ENCODE measurements around the gene QRSL1.

The QRSL1 gene

GRCh38 chr6:106666282-106667021, 37.1 kb downstream of the QRSL1 start:
- H3K4me3 ChIP-seq (IDR thresholded peaks at IDR 0.05; ENCODE audit: insufficient read depth, low read depth, low read length) = no peak overlapping the region
- H3K79me2 ChIP-seq (ENCODE audit: insufficient read depth, low read depth) = no peaks in the 10 kb centered on the region
- H3K36me3 ChIP-seq (ENCODE audit: insufficient read depth) = no peaks in the 10 kb centered on the region
- H2AFZ ChIP-seq (ENCODE audit: low read depth) = no peak overlapping the region
- no peaks in the 10 kb centered on the region for H4K20me1 ChIP-seq (ENCODE audit: insufficient read depth)
- no peak overlapping the region for H3K27ac ChIP-seq
- H3K4me1 ChIP-seq (ENCODE audit: low read depth, poor library complexity, severe bottlenecking) = no peaks in the 10 kb centered on the region
- no peak overlapping the region for H3K9ac ChIP-seq
- H3K27me3 ChIP-seq (ENCODE audit: insufficient read depth, low read depth) = no peaks in the 10 kb centered on the region
- TF ChIP-seq CTCF (conservative IDR thresholded peaks at IDR 0.05; ENCODE audit: low read depth, low read length) = no peak
- H3K4me2 ChIP-seq = no peak overlapping the region

- Histone ChIP-seq H3K4me2 (no peak overlapping the region), H3K36me3 (ENCODE audit: insufficient read depth) (no peaks in the 10 kb centered on the region), H3K27me3 (ENCODE audit: insufficient read depth, low read depth) (no peaks in the 10 kb centered on the region), H3K4me1 (ENCODE audit: low read depth, poor library complexity, severe bottlenecking) (no peaks in the 10 kb centered on the region), H3K4me3 (IDR thresholded peaks at IDR 0.05; ENCODE audit: insufficient read depth, low read depth, low read length) (no peak overlapping the region), H4K20me1 (ENCODE audit: insufficient read depth) (no peaks in the 10 kb centered on the region), H3K79me2 (ENCODE audit: insufficient read depth, low read depth) (no peaks in the 10 kb centered on the region), H3K9ac (no peak overlapping the region), H3K27ac (no peak overlapping the region), H2AFZ (ENCODE audit: low read depth) (no peak overlapping the region)
- no peak for TF ChIP-seq CTCF (conservative IDR thresholded peaks at IDR 0.05; ENCODE audit: low read depth, low read length)
Observed at GRCh38 chr6:106667022-106667402, 37.6 kb downstream of the QRSL1 start.

- no peak overlapping the region for H3K27ac ChIP-seq
- no peaks in the 10 kb centered on the region for H3K27me3 ChIP-seq (ENCODE audit: insufficient read depth, low read depth)
- no peaks in the 10 kb centered on the region for H3K79me2 ChIP-seq (ENCODE audit: insufficient read depth, low read depth)
- no peak overlapping the region for H3K9ac ChIP-seq
- no peak overlapping the region for H3K4me3 ChIP-seq (IDR thresholded peaks at IDR 0.05; ENCODE audit: insufficient read depth, low read depth, low read length)
- no peak for TF ChIP-seq CTCF (conservative IDR thresholded peaks at IDR 0.05; ENCODE audit: low read depth, low read length)
- no peaks in the 10 kb centered on the region for H3K36me3 ChIP-seq (ENCODE audit: insufficient read depth)
- H3K4me1 ChIP-seq (ENCODE audit: low read depth, poor library complexity, severe bottlenecking) = no peaks in the 10 kb centered on the region
- H2AFZ ChIP-seq (ENCODE audit: low read depth) = no peak overlapping the region
- H4K20me1 ChIP-seq (ENCODE audit: insufficient read depth) = no peaks in the 10 kb centered on the region
- H3K4me2 ChIP-seq = no peak overlapping the region
Observed at GRCh38 chr6:106670236-106670635, 40.9 kb downstream of the QRSL1 start.

- Histone ChIP-seq H3K4me2 (no peak overlapping the region), H2AFZ (ENCODE audit: low read depth) (no peak overlapping the region), H3K4me1 (ENCODE audit: low read depth, poor library complexity, severe bottlenecking) (no peaks in the 10 kb centered on the region), H3K9ac (no peak overlapping the region), H3K79me2 (ENCODE audit: insufficient read depth, low read depth) (no peaks in the 10 kb centered on the region), H3K36me3 (ENCODE audit: insufficient read depth) (no peaks in the 10 kb centered on the region), H3K27ac (no peak overlapping the region), H4K20me1 (ENCODE audit: insufficient read depth) (no peaks in the 10 kb centered on the region), H3K27me3 (ENCODE audit: insufficient read depth, low read depth) (no peaks in the 10 kb centered on the region), H3K4me3 (IDR thresholded peaks at IDR 0.05; ENCODE audit: insufficient read depth, low read depth, low read length) (no peak overlapping the region)
- no peak for TF ChIP-seq CTCF (conservative IDR thresholded peaks at IDR 0.05; ENCODE audit: low read depth, low read length)
Observed at GRCh38 chr6:106671651-106672050, 42.3 kb downstream of the QRSL1 start.
